ENCODE results near the gene KRT15. TPM values are rescaled to one million over a fixed set of nuclear protein-coding genes. Genes with fewer than 3 reads are reported as not detected.

The KRT15 gene
- total and polyA plus RNA-seq, 10 of the 15 experiments (the other 5 are each of a cell fraction or from before 2014, with no cell fraction given) = 0.06 to 0.17 TPM; not detected in 8

GRCh38 chr17:41542357-41542756 is 23.7 kb upstream of the KRT15 start:
- POLR2A ChIA-PET = no interaction called here
- SMC1A ChIA-PET (ENCODE audit: uncharacterized antibody, unreplicated experiment) = interaction anchor here (0.8 kb wide), 1 partner anchor 162 kb away, joined by 3 read pairs; no protein-coding TSS in a partner anchor

More at GRCh38 chr17:41542357-41542756, 23.7 kb upstream of the KRT15 start:
- CTCF ChIA-PET = interaction anchor here (0.6 to 1.4 kb wide), 4 partner anchors 107 to 739 kb away, joined by 3 to 5 read pairs (median 3); no protein-coding TSS in a partner anchor
- RAD21 ChIA-PET (ENCODE audit: unreplicated experiment) = no interaction called here
- Histone ChIP-seq H3K27me3 (replicated peaks in 1 of 2; ENCODE audit: control insufficient read depth in 2 of 2, insufficient read depth in 2 of 2, low read length in 1 of 2) (peaks cover 0 to 2% of the 10 kb centered on the region in 2 experiments; a peak in 2 of 4 replicates), H3K36me3 (ENCODE audit: control insufficient read depth in 2 of 2, insufficient read depth in 2 of 2, low read length in 1 of 2) (no peaks in the 10 kb centered on the region), H3K4me1 (ENCODE audit: control insufficient read depth, insufficient read depth, low read length) (no peaks in the 10 kb centered on the region), H3K9ac (ENCODE audit: control insufficient read depth, insufficient read depth, low read length) (no peak overlapping the region), H2AFZ (ENCODE audit: control insufficient read depth, low read depth, low read length) (no peak overlapping the region), H3K79me2 (ENCODE audit: control insufficient read depth, insufficient read depth, low read length) (no peaks in the 10 kb centered on the region), H3K4me2 (ENCODE audit: control insufficient read depth, insufficient read depth) (no peak overlapping the region), H3K27ac (ENCODE audit: control insufficient read depth, insufficient read depth) (no peak overlapping the region), H3K4me3 (no peak overlapping the region), H4K20me1 (ENCODE audit: control insufficient read depth, insufficient read depth) (no peaks in the 10 kb centered on the region), H3K9me3 (replicated peaks; ENCODE audit: control insufficient read depth, insufficient read depth, low read length) (no peaks in the 10 kb centered on the region; the same call in 2 of the 3 replicates)
- FAIRE-seq = no peak
- no peak for DNase-seq (ENCODE audit: low read depth, low spot score)
- no peak for ATAC-seq
- in situ Hi-C loops (cut with MboI) (no loop called here), intact Hi-C loops (cut with micrococcal nuclease; ENCODE audit: unreplicated experiment) (no loop called here)
- 2% methylated on average over 2 of the region's 2 CpGs for WGBS (ENCODE audit: insufficient coverage, insufficient replicate concordance, low lambda C conversion rate, missing lambda C conversion rate)
- BruUV-seq (replicated peaks) = no TSS peak
- no peak for TF ChIP-seq SMC3 (IDR thresholded peaks at IDR 0.05; ENCODE audit: borderline replicate concordance, low read length)
- no peak for TF ChIP-seq ZNF687 (IDR thresholded peaks at IDR 0.05)
- TF ChIP-seq CHD4 (IDR thresholded peaks at IDR 0.05) = no peak
- no peak for TF ChIP-seq IKZF2 (IDR thresholded peaks at IDR 0.05)
- no peak for TF ChIP-seq MEF2B (IDR thresholded peaks at IDR 0.05; ENCODE audit: partially characterized antibody, poor library complexity, severe bottlenecking)
- TF ChIP-seq BACH1 (IDR thresholded peaks at IDR 0.05; ENCODE audit: borderline replicate concordance) = no peak

Data from GM12878 (cell line).